ENCODE results near the gene ATF6B. TPM values are rescaled to one million over a fixed set of nuclear protein-coding genes. Genes with fewer than 3 reads are reported as not detected.

The ATF6B gene
- total and polyA plus RNA-seq, 2 experiments from 2014 or later: 24.9 to 26.1 TPM

GRCh38 chr6:32140420-32141046 lies 12.5 kb upstream of the ATF6B start (continued):
- no peak for TF ChIP-seq ZNF462 (CRISPR knock-in tag; IDR thresholded peaks at IDR 0.05)
- no peak for TF ChIP-seq CTCF (conservative IDR thresholded peaks at IDR 0.05; ENCODE audit: low read depth in 2 of 2)

GRCh38 chr6:32139590-32139989 lies 11.5 kb upstream of the ATF6B start:
- Histone ChIP-seq H3K27me3 (ENCODE audit: insufficient read depth) (no peaks in the 10 kb centered on the region), H3K36me3 (ENCODE audit: insufficient read depth) (no peaks in the 10 kb centered on the region), H3K4me1 (ENCODE audit: insufficient read depth) (no peaks in the 10 kb centered on the region), H3K4me3 (no peak overlapping the region), H3K79me2 (replicated peaks; ENCODE audit: insufficient read depth) (no peaks in the 10 kb centered on the region), H3K27ac (ENCODE audit: low read depth) (no peak overlapping the region), H3K9me2 (ENCODE audit: insufficient read depth) (no peaks in the 10 kb centered on the region), H3F3A (replicated peaks; ENCODE audit: low read depth) (no peaks in the 10 kb centered on the region), H4K20me1 (replicated peaks; ENCODE audit: insufficient read depth) (no peaks in the 10 kb centered on the region), H3K4me2 (no peak overlapping the region), H2AFZ (no peak overlapping the region)
- H3K9me3 Mint-ChIP-seq: no peaks in the 10 kb centered on the region
- H3K4me1 Mint-ChIP-seq: no peaks in the 10 kb centered on the region
- no peak overlapping the region for H3K27ac Mint-ChIP-seq
- no peak for ATAC-seq
- H3K27me3 Mint-ChIP-seq (ENCODE audit: insufficient read depth, low read depth, poor library complexity): peaks cover 3% of the 10 kb centered on the region
- no peak overlapping the region for H3K4me3 Mint-ChIP-seq
- DNase-seq (ENCODE audit: low spot score): no peak
- H3K36me3 Mint-ChIP-seq (ENCODE audit: low read depth): no peaks in the 10 kb centered on the region
- TF ChIP-seq JUNB (IDR thresholded peaks at IDR 0.05; ENCODE audit: unreplicated experiment): no peak
- no peak for TF ChIP-seq STAT1 (IDR thresholded peaks at IDR 0.05; ENCODE audit: unreplicated experiment)
- no peak for TF ChIP-seq EZH2 (IDR thresholded peaks at IDR 0.05; ENCODE audit: low read depth, unreplicated experiment)
- no peak for TF ChIP-seq NANOG (IDR thresholded peaks at IDR 0.05; ENCODE audit: borderline replicate concordance)
- no peak for TF ChIP-seq EZH2phosphoT487 (IDR thresholded peaks at IDR 0.05; ENCODE audit: unreplicated experiment)
- TF ChIP-seq ETS1 (IDR thresholded peaks at IDR 0.05): no peak
- TF ChIP-seq ZNF114 (CRISPR knock-in tag; IDR thresholded peaks at IDR 0.05): no peak
- TF ChIP-seq ZNF331 (CRISPR knock-in tag; IDR thresholded peaks at IDR 0.05; ENCODE audit: low read depth): no peak
- no peak for TF ChIP-seq REST (IDR thresholded peaks at IDR 0.05; ENCODE audit: unreplicated experiment)

Data from GM23338 (cell line).